ENCODE results near the gene EP400. TPM values are rescaled to one million over a fixed set of nuclear protein-coding genes. Genes with fewer than 3 reads are reported as not detected.

Gene EP400
- total and polyA plus RNA-seq, 2 experiments from 2014 or later: 10.3 to 12.3 TPM

DNA sequence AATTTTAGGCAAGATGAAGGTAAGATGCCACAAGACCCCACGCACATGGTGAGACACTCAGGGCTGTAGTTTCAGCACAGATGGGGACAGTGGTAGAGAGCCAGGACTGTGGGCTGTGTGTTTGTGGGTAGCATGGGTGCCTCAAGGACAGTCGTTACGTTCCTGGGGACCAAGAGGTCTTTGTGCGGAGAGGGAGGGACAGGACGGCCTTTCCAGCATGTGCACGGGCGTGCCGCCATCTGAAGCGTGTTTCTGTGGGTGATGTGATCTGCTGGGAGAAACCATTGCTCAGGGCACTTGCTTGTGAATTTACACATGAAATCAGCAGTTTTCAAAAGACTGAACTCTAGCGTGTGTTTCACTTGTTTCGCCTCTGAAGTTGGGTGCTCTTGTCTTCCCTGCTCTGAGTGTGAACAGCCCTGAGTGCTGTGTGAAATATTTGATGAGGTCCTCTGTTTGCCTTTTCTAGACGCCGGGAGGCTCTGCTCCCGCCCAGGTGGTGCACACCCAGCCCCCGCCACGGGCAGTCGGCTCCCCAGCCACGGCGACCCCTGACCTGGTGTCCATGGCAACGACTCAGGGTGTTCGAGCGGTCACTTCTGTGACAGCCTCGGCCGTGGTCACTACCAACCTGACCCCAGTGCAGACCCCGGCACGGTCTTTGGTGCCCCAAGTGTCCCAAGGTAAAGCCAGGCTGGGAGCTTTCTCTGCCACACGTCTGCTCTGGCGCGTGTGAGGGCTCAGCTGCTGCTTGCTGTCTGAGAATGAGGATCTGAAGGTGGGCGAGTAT lies 112.1 kb downstream of the EP400 start:
- Histone ChIP-seq H3K4me1 (ENCODE audit: insufficient read depth) (no peaks in the 10 kb centered on the region), H3K79me2 (no peaks in the 10 kb centered on the region), H3K9me2 (replicated peaks; ENCODE audit: insufficient read depth) (no peaks in the 10 kb centered on the region), H3K4me2 (no peak overlapping the region), H3K4me3 (no peak overlapping the region), H3K36me3 (replicated peaks; ENCODE audit: insufficient read depth, low read depth) (no peaks in the 10 kb centered on the region), H2AFZ (no peak overlapping the region), H3K27ac (no peak overlapping the region), H3K27me3 (no peaks in the 10 kb centered on the region), H4K20me1 (ENCODE audit: insufficient read depth, poor library complexity, severe bottlenecking) (no peaks in the 10 kb centered on the region), H3K9me3 (ENCODE audit: low read depth) (no peaks in the 10 kb centered on the region)
- TF ChIP-seq EZH2phosphoT487 (IDR thresholded peaks at IDR 0.05; ENCODE audit: low read depth, severe bottlenecking, unreplicated experiment): no peak
- TF ChIP-seq, protein P1, sequence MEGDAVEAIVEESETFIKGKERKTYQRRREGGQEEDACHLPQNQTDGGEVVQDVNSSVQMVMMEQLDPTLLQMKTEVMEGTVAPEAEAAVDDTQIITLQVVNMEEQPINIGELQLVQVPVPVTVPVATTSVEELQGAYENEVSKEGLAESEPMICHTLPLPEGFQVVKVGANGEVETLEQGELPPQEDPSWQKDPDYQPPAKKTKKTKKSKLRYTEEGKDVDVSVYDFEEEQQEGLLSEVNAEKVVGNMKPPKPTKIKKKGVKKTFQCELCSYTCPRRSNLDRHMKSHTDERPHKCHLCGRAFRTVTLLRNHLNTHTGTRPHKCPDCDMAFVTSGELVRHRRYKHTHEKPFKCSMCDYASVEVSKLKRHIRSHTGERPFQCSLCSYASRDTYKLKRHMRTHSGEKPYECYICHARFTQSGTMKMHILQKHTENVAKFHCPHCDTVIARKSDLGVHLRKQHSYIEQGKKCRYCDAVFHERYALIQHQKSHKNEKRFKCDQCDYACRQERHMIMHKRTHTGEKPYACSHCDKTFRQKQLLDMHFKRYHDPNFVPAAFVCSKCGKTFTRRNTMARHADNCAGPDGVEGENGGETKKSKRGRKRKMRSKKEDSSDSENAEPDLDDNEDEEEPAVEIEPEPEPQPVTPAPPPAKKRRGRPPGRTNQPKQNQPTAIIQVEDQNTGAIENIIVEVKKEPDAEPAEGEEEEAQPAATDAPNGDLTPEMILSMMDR (IDR thresholded peaks at IDR 0.05; ENCODE audit: poor library complexity): no peak
- TF ChIP-seq EZH2 (IDR thresholded peaks at IDR 0.05; ENCODE audit: borderline replicate concordance): no peak
- no peak for DNase-seq (ENCODE audit: low spot score)
- WGBS (ENCODE audit: low lambda C conversion rate, missing lambda C conversion rate): 93% methylated on average over 30 of the region's 30 CpGs

GRCh38 chr12:132062481-132062880 lies 112.7 kb downstream of the EP400 start:
- TF ChIP-seq, protein P1 (IDR thresholded peaks at IDR 0.05; ENCODE audit: poor library complexity): no peak
- TF ChIP-seq EZH2phosphoT487 (IDR thresholded peaks at IDR 0.05; ENCODE audit: low read depth, severe bottlenecking, unreplicated experiment): no peak
- WGBS (ENCODE audit: low lambda C conversion rate, missing lambda C conversion rate): 95% methylated on average over 14 of the region's 14 CpGs
- H3K9me3 ChIP-seq (ENCODE audit: low read depth): no peaks in the 10 kb centered on the region
- no peaks in the 10 kb centered on the region for H3K27me3 ChIP-seq
- H3K27ac ChIP-seq: no peak overlapping the region
- H3K4me1 ChIP-seq (ENCODE audit: insufficient read depth): no peaks in the 10 kb centered on the region
- no peak overlapping the region for H3K4me3 ChIP-seq
- no peak for DNase-seq (ENCODE audit: low spot score)
- H3K9me2 ChIP-seq (replicated peaks; ENCODE audit: insufficient read depth): no peaks in the 10 kb centered on the region
- no peaks in the 10 kb centered on the region for H4K20me1 ChIP-seq (ENCODE audit: insufficient read depth, poor library complexity, severe bottlenecking)
- no peak overlapping the region for H3K4me2 ChIP-seq
- H3K36me3 ChIP-seq (replicated peaks; ENCODE audit: insufficient read depth, low read depth): no peaks in the 10 kb centered on the region
- H2AFZ ChIP-seq: no peak overlapping the region
- H3K79me2 ChIP-seq: no peaks in the 10 kb centered on the region

DNA sequence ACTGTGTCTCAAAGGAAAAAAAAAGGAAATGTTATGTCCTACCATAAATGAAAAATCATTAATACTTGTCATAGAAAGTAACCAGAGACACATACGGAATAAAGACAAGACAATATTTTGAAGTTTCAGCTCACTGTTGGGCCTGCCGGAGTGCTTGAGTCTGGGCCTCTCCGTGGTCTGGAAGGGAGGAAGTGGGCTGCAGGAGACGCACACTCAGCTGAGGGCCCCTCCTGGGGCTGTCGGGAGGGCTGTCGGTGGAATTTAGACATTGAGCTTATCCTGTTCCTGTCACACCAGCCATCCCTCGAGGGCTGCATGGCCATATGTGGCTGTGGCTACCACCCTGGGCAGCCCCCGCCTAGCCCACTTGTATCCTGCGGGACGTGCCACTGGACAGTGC lies 113.7 kb downstream of the EP400 start:
- Histone ChIP-seq H3K27me3 (no peaks in the 10 kb centered on the region), H3K4me1 (ENCODE audit: insufficient read depth) (no peaks in the 10 kb centered on the region), H3K9me2 (replicated peaks; ENCODE audit: insufficient read depth) (no peaks in the 10 kb centered on the region), H3K79me2 (no peaks in the 10 kb centered on the region), H3K9me3 (ENCODE audit: low read depth) (no peaks in the 10 kb centered on the region), H3K4me2 (no peak overlapping the region), H4K20me1 (ENCODE audit: insufficient read depth, poor library complexity, severe bottlenecking) (no peaks in the 10 kb centered on the region), H3K36me3 (replicated peaks; ENCODE audit: insufficient read depth, low read depth) (no peaks in the 10 kb centered on the region), H3K27ac (no peak overlapping the region), H3K4me3 (no peak overlapping the region), H2AFZ (no peak overlapping the region)
- 96% methylated on average over 9 of the region's 10 CpGs for WGBS (ENCODE audit: low lambda C conversion rate, missing lambda C conversion rate)
- TF ChIP-seq EZH2 (IDR thresholded peaks at IDR 0.05; ENCODE audit: borderline replicate concordance) (no peak), EZH2phosphoT487 (IDR thresholded peaks at IDR 0.05; ENCODE audit: low read depth, severe bottlenecking, unreplicated experiment) (no peak)
- TF ChIP-seq, protein P1 (IDR thresholded peaks at IDR 0.05; ENCODE audit: poor library complexity): no peak
- DNase-seq (ENCODE audit: low spot score): no peak
